Putamen (tissue), 1 donor: ENCODE measurements around the gene RANBP1.

Experiments used
- DNase-seq: peaks from one replicate; pipeline ENCODE4 v3.0.0-alpha.2; 2016; ENCODE audit warnings: low spot score

RANBP1 gene

GRCh38 chr22:20136603-20136873 is 20.6 kb downstream of the RANBP1 start:
- DNase-seq = no peak

- DNase-seq = no peak
These were observed 21.2 kb downstream of the RANBP1 start for GRCh38 chr22:20137113-20137512.

- DNase-seq = peak; percentile 60
These were observed 21.9 kb downstream of the RANBP1 start for GRCh38 chr22:20137671-20138416.

- DNase-seq = no peak
These were observed 22.5 kb downstream of the RANBP1 start for GRCh38 chr22:20138417-20138738.

GRCh38 chr22:20138868-20139267 is 23.0 kb downstream of the RANBP1 start:
- DNase-seq = no peak

- no peak for DNase-seq
These were observed 23.6 kb downstream of the RANBP1 start for GRCh38 chr22:20139391-20140106.

- DNase-seq = no peak
These were observed 24.2 kb downstream of the RANBP1 start for GRCh38 chr22:20140107-20140445.

GRCh38 chr22:20140521-20140964 is 24.6 kb downstream of the RANBP1 start:
- DNase-seq = no peak

- no peak for DNase-seq
These were observed 25.5 kb downstream of the RANBP1 start for GRCh38 chr22:20141186-20142077.

- no peak for DNase-seq
These were observed 27.1 kb downstream of the RANBP1 start for GRCh38 chr22:20142711-20143621.

- DNase-seq = no peak
These were observed 28.2 kb downstream of the RANBP1 start for GRCh38 chr22:20143883-20144665.

- DNase-seq = no peak
These were observed 29.4 kb downstream of the RANBP1 start for GRCh38 chr22:20145206-20145831.

- DNase-seq = no peak
These were observed 29.9 kb downstream of the RANBP1 start for GRCh38 chr22:20145832-20146223.

GRCh38 chr22:20146777-20147176 is 30.9 kb downstream of the RANBP1 start:
- DNase-seq = no peak

- no peak for DNase-seq
These were observed 31.5 kb downstream of the RANBP1 start for GRCh38 chr22:20147237-20147988.

- DNase-seq = no peak
These were observed 32.5 kb downstream of the RANBP1 start for GRCh38 chr22:20148414-20148813.

- DNase-seq = no peak
These were observed 33.6 kb downstream of the RANBP1 start for GRCh38 chr22:20149257-20150250.

- no peak for DNase-seq
These were observed 34.7 kb downstream of the RANBP1 start, which contains the start of gene CCDC188 for GRCh38 chr22:20150381-20151275. TSS of gene CCDC188 (minus strand) at chr22:20151055. CDS start at chr22:20150986, 69 bp downstream.
